Stimulated activated CD8-positive, alpha-beta memory T cell treated with anti-CD3 and anti-CD28 coated beads, Interleukin-2, amount 100 ng/mL, for 1 hour (primary cell): ENCODE results near the gene SEMA4C.
"Not testable (repeated sequence)": the region's sequence is repeated elsewhere in the genome, so short reads cannot be mapped to it uniquely, and the experiment has no call there.

ENCODE experiments used
- DNase-seq, 2 donors: peaks; one replicate each; pipeline ENCODE4 v3.0.0-alpha.2; 2020; ENCODE audit warnings: low read depth in 2 of 2

Gene SEMA4C

DNA sequence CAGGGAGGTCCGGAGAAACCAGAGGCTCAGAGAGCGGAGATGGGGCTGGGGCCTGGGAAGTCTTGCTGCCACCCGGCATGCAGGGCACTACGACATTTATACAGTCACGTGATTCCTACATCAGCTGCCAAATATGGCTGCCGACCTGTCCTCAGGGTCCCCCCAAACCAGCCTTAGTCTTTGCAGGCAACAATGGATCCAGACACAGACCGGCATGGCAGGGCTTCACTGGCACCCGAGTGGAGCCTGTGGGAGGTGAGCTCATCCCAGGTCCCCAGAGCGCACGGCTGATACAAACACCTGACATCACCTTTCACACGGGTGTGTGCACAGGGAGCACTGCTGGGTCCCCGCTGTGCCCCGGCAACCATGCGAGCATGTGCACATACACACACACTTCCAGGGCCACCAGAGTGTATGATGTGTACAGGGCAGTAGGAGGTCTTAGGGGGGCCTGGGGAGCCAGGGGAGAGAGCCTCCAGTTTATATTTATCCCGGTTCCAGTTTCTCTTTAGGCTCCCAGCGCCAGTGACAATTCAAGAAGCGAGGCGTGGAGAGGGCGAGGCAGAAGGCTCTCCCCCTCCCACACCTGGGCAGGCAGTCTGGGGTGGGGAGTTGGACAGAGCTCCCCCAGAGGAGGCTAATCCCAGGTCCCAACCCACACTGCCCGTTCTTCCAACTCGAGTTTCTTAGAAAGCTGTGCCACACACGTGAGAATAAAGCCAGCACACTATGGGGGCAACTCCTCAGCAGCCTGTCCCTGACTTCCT, 2.7 kb downstream of the SEMA4C start:
- no peak for DNase-seq

GRCh38 chr2:96866586-96866985, 3.3 kb downstream of the SEMA4C start:
- no peak for DNase-seq

DNA sequence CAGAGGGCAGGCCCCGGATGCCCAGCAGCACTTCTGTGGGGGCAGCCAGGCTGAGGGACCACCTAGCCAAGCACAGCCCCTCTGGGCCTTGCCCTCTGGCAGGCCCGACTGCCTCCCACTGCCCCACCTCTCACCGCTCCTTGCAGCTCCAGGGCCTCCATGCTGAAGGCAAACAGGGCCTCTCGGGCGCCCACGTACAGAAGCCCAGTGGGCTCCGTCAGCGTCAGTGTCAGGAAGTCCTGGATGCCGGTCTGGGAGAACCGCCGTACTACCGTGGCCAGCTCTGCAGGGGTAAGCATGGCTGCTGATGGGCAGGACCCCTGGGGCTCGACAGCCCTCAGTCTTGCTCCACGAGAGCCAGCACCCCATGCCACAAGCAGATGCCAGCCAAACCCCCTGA, 3.7 kb downstream of the SEMA4C start:
- no peak for DNase-seq

DNA sequence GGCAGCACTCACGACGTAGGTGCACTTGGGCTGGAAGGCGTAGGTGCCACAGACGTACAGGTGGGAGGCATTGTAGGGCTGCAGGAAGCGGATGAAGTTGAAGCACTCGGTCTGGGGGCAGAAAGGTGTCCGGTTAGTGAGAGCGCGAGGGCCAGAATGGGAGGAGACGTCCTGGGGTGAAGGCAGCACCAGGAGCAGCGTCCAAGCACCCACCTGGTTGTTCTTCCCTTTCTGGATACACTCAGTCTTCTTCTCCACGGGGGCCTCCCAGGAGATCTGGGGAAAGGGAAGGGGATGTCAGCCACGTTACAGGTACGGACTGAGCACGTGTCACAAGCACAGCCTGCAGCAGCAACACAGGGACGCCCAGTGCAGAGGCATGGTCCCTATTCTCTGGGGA, 4.2 kb downstream of the SEMA4C start:
- no peak for DNase-seq

GRCh38 chr2:96864343-96865091, 5.4 kb downstream of the SEMA4C start:
- DNase-seq: no peak

GRCh38 chr2:96863575-96864342, 6.1 kb downstream of the SEMA4C start:
- DNase-seq: no peak

GRCh38 chr2:96863056-96863455, 6.8 kb downstream of the SEMA4C start:
- DNase-seq: not testable (repeated sequence)

DNA sequence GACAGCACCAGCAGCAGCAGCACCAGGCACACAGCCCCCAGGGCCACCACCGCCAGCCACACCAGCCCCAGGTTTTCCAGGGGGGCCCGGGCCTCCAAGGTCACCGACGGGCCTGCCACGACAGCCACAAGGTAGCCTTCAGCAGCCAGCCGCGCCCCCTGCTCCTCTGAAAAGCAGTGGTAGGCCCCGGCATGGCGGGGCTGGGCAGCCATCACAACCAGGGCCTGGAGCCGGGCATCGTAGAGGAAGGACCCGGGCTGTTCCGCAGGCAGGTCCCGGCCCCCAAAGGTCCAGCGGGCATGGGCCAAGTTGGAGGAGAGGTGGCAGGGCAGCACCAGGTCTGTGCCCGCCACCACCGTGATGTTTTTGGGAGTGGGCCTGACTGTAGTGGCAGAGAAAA, 8.8 kb downstream of the SEMA4C start:
- DNase-seq: no peak

GRCh38 chr2:96860065-96861029, 9.5 kb downstream of the SEMA4C start:
- DNase-seq: no peak

- no peak for DNase-seq
These were observed 10.2 kb downstream of the SEMA4C start for GRCh38 chr2:96859681-96860064.

DNA sequence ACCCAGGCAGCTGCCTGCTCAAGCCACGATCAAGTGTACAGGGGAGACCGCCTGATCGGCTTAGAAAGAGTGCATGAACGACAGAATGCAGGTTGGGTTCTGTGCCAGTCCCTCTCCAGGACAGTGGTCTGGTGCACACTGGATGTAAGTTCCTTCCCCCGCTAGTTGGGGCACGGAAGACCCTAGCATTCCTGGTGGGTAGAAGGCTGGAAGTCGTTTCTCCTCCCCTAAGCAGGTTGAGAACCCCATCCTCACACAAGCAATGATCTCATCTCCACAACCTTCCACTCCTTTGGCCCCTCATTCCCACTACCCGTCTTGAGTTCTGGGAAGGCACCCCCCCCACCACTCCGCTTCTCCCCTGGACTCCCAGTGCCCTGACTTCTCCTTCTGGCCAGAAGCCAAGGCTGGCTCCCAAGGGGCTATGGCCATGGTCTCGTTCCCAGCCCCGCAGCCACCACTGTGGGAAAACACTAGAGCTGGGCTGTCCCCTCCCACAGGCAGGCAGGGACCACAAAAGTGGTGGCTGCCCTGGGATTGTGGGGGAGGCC, 10.7 kb downstream of the SEMA4C start:
- no peak for DNase-seq

- DNase-seq: peak; percentile 94 to 95
These were observed 12.1 kb downstream of the SEMA4C start, which contains the start of gene ANKRD39 for GRCh38 chr2:96857667-96858372. Gene ANKRD39, minus strand, starts transcription at chr2:96858016. Its CDS starts 29 bp downstream, at chr2:96857987.

DNA sequence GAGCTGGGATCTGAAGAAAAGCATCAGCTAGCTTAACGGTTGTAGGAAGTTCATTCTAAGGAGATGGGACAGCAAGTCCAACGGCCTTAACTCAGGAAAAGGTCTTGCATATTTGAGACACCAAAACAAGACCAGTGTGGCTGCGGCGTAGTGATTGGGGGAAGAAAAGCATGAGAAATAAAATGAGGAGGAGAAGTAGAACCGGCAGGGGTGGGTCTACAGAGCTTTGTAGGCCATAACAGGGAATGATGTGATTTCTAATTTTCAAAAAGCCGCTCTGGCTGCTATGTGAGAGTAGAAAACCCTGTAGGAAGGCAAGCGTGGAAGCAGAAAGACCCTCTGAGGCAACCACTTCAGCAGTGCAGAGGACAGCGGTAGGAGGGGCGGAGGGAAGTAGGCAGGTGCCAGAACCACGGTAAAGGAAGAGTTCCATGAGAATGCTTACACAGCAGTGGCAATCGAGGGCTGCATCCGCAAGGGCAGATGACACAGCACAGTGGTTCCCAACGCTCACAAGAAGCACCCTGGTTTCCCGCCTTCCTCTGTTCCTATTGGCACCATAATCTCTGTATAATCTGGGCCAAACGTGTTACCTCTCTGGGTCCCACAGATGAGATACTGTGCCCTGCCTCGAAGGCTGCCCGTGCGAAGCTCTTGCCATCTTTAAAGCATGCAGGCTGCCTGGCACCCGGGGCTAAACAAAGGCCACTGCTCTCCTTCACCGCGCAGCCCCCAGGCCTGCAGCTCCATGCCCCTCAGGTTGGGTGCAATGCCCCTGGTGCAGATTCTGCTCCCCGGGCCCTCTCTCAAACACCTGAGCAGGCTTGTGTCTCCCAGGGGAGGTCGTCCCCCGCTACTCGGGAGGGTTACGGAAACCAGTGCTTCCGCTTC, 12.9 kb downstream of the SEMA4C start:
- no peak for DNase-seq

DNA sequence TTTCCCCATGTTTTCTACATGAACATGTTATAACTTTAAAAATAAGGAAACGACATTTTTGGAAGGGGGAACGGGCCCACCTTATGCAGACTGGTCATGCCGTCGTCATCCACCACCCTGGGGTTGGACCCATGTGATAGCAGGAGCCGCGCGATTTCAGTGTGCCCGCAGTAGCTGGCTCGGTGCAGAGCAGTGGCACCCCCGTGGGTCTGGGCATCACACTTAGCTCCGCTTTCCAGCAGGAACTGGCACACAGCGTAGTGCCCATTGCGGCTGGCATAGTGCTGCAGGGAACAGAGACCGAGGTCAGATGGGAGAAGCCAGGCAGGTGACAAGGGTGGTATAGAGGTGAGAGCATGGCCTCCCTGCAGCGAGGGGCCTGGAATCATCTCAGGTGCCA, 16.6 kb downstream of the SEMA4C start:
- no peak for DNase-seq

GRCh38 chr2:96852667-96853066, 17.2 kb downstream of the SEMA4C start:
- no peak for DNase-seq

DNA sequence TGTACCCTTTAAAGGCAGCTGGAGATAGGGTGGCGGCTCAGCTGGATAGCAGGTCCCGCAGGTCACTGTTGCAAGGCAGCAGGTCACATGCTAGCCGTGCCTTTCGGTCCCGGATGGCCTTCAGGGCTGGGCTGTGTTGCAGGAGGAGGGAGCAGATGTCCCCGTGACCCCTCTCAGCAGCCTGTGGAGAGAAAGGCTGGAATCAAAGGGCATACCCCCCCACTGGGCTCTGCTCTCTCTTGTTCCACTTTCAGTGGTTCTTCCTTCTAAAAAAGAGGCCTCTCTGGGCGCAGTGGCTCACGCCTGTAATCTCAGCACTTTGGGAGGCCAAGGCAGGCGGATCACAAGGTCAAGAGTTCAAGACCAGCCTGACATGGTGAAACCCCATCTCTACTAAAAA, 21.6 kb downstream of the SEMA4C start:
- no peak for DNase-seq

DNA sequence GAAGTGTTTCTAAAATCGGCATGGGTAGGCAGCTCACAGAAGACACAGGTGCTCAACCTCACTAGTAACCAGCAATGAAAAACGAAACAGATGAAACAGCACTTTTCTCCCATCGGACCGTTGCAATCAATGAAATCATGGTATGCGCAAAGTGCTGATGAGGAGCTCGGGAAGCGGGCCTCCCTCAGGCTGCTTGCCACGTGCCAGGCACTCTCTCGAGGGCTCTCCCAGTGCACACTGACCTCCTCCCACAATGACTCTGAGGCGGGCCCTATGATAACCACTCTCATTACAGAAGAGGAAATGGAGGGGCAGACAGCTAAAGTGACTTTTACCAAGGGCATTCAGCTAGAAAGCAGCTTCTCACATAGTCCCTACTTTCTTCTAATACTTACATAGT, 22.3 kb downstream of the SEMA4C start:
- DNase-seq: no peak

GRCh38 chr2:96846825-96847224, 23.1 kb downstream of the SEMA4C start:
- no peak for DNase-seq

- DNase-seq: no peak
These were observed 25.5 kb downstream of the SEMA4C start for GRCh38 chr2:96844405-96844808.
